Loucy (cell line): ENCODE data around the gene SLC7A9.

ENCODE experiments used
- CTCF ChIP-seq: fragments of 200-600 bp; sonication (generic); conservative IDR thresholded peaks from 2 replicates; pipeline ENCODE4 v1.5.1; 2014; ENCODE audit warnings: mild to moderate bottlenecking, antibody characterized with exemption, low read length
- EZH2phosphoT487 ChIP-seq: fragments of 200-600 bp; IDR thresholded peaks from 2 replicates; pipeline ENCODE4 v1.6.1; 2018; ENCODE audit warnings: antibody characterized with exemption, mild to moderate bottlenecking, moderate library complexity, borderline replicate concordance

- TF ChIP-seq CTCF: no peak
- no peak for TF ChIP-seq EZH2phosphoT487
Measured at GRCh38 chr19:32843716-32844245, 25.8 kb downstream of the SLC7A9 start.
